DOHH2 (cell line): ENCODE measurements around the gene C1orf141.
"Not testable (repeated sequence)": the region's sequence is repeated elsewhere in the genome, so short reads cannot be mapped to it uniquely, and the experiment has no call there.

Experiments used
- H3F3A ChIP-seq: fragments of 200-600 bp; sonication (generic), shearing (Covaris generic); 2 replicates; pipeline ENCODE4 v1.6.0; 2016; ENCODE audit warnings: antibody characterized with exemption, mild to moderate bottlenecking; ENCODE audit not compliant: control insufficient read depth, insufficient read depth
- H3K27ac ChIP-seq: fragments of 200-600 bp; sonication (generic); 2 replicates; pipeline ENCODE4 v1.5.1; 2014; ENCODE audit warnings: low read depth, mild to moderate bottlenecking, low read length, moderate library complexity
- H3K27me3 ChIP-seq: fragments of 200-600 bp; sonication (generic); 2 replicates; pipeline ENCODE4 v1.6.1; 2014; ENCODE audit warnings: mild to moderate bottlenecking, low read length, mixed read lengths; ENCODE audit not compliant: control insufficient read depth
- H3K36me3 ChIP-seq: fragments of 200-600 bp; sonication (generic); 2 replicates; pipeline ENCODE4 v1.6.1; 2014; ENCODE audit warnings: mild to moderate bottlenecking, low read length, moderate library complexity, mixed read lengths; ENCODE audit not compliant: control insufficient read depth
- H3K4me1 ChIP-seq: fragments of 200-600 bp; sonication (generic); 2 replicates; pipeline ENCODE4 v1.6.1; 2014; ENCODE audit warnings: mild to moderate bottlenecking, low read length, mixed read lengths; ENCODE audit not compliant: control insufficient read depth
- H3K4me2 ChIP-seq: fragments of 200-600 bp; sonication (generic); 2 replicates; pipeline ENCODE4 v1.6.0; 2014; ENCODE audit warnings: mild to moderate bottlenecking, low read length, moderate library complexity
- H3K4me3 ChIP-seq: fragments of 200-600 bp; sonication (generic); 2 replicates; pipeline ENCODE4 v1.5.1; 2014; ENCODE audit warnings: mild to moderate bottlenecking, low read length, mixed read lengths
- H3K79me2 ChIP-seq: fragments of 200-600 bp; sonication (generic); 2 replicates; pipeline ENCODE4 v1.6.1; 2014; ENCODE audit warnings: mild to moderate bottlenecking, low read length, mixed read lengths; ENCODE audit not compliant: control insufficient read depth
- H3K9me2 ChIP-seq: fragments of 200-600 bp; sonication (generic); replicated peaks from 2 replicates; pipeline ENCODE4 v1.6.1; 2014; ENCODE audit warnings: mild to moderate bottlenecking, low read length, mixed read lengths; ENCODE audit not compliant: control insufficient read depth
- H3K9me3 ChIP-seq: fragments of 200-600 bp; sonication (generic); 2 replicates; pipeline ENCODE4 v1.6.1; 2014; ENCODE audit warnings: antibody characterized with exemption, low read length, mixed read lengths; ENCODE audit not compliant: control insufficient read depth, insufficient read depth
- H4K20me1 ChIP-seq: fragments of 200-600 bp; sonication (generic); 2 replicates; pipeline ENCODE4 v1.6.0; 2014; ENCODE audit warnings: low read depth, mild to moderate bottlenecking, antibody characterized with exemption, low read length, moderate library complexity; ENCODE audit not compliant: control insufficient read depth, insufficient read depth
- EZH2phosphoT487 ChIP-seq: fragments of 200-600 bp; sonication (generic); IDR thresholded peaks from 2 replicates; pipeline ENCODE4 v1.6.1; 2017; ENCODE audit warnings: borderline replicate concordance, mild to moderate bottlenecking, antibody characterized with exemption, low read length, moderate library complexity, mixed read lengths
- TF ChIP-seq, protein P1 (sequence below): fragments of 200-600 bp; sonication (generic); IDR thresholded peaks from one replicate; pipeline ENCODE4 v1.5.1; 2014; ENCODE audit warnings: antibody characterized with exemption, mild to moderate bottlenecking, low read depth, low read length; ENCODE audit not compliant: poor library complexity, severe bottlenecking

Gene C1orf141

DNA sequence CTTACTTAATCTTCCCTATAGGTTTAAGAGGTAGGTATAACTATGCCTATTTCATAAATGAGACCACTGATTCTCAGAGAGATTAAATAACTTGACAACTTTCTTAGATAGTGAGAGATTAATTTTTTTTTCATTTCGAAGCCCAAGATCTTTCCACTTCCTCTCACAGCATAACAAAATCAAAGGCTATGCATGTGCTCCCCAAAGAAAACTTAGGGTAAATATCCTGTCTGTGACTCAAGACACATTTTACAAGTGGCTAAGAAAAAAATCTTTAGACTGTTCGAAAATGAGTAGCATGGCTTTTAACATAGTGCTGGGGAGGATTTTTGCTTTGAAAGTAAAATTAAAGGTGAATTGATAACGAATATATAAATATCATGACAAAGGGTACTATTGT lies 8.2 kb upstream of the C1orf141 start:
- no peak overlapping the region for H3K27ac ChIP-seq
- no peaks in the 10 kb centered on the region for H3K36me3 ChIP-seq
- no peaks in the 10 kb centered on the region for H3K9me2 ChIP-seq
- no peaks in the 10 kb centered on the region for H3K9me3 ChIP-seq
- 0 out of 2 replicates have a peak, but pooled peaks cover 2% of the 10 kb centered on the region for H3K4me1 ChIP-seq
- no peak overlapping the region for H3K4me3 ChIP-seq
- no peak for TF ChIP-seq EZH2phosphoT487
- TF ChIP-seq, protein P1, sequence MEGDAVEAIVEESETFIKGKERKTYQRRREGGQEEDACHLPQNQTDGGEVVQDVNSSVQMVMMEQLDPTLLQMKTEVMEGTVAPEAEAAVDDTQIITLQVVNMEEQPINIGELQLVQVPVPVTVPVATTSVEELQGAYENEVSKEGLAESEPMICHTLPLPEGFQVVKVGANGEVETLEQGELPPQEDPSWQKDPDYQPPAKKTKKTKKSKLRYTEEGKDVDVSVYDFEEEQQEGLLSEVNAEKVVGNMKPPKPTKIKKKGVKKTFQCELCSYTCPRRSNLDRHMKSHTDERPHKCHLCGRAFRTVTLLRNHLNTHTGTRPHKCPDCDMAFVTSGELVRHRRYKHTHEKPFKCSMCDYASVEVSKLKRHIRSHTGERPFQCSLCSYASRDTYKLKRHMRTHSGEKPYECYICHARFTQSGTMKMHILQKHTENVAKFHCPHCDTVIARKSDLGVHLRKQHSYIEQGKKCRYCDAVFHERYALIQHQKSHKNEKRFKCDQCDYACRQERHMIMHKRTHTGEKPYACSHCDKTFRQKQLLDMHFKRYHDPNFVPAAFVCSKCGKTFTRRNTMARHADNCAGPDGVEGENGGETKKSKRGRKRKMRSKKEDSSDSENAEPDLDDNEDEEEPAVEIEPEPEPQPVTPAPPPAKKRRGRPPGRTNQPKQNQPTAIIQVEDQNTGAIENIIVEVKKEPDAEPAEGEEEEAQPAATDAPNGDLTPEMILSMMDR = no peak
- no peaks in the 10 kb centered on the region for H3F3A ChIP-seq
- H3K79me2 ChIP-seq = no peaks in the 10 kb centered on the region
- no peaks in the 10 kb centered on the region for H4K20me1 ChIP-seq
- H3K27me3 ChIP-seq = no peaks in the 10 kb centered on the region
- no peak overlapping the region for H3K4me2 ChIP-seq

DNA sequence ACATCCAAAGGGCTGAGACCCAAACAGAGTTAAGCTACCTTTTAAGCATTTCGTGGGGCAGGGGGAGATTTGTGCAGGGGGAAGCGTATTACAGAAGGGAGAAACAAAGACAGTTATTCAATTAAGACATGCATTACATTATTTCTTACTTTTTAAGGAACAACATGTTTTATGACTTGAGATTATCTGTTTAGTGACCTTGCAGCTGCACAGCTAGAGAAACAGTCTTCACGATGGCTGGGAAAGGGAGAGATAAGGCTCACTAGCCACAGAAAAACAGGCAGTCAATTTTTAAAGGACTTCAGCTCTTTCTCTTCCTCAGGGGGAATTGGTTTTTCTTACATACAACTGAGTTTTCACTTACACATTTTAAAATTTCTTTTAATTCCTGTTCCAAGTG lies 7.1 kb upstream of the C1orf141 start:
- H3K4me1 ChIP-seq, H3K4me2 ChIP-seq, H3K9me3 ChIP-seq, H3K27me3 ChIP-seq, H3K4me3 ChIP-seq, H3K9me2 ChIP-seq, H3K36me3 ChIP-seq, H3K27ac ChIP-seq, H3F3A ChIP-seq, H3K79me2 ChIP-seq, H4K20me1 ChIP-seq: not testable (repeated sequence)

DNA sequence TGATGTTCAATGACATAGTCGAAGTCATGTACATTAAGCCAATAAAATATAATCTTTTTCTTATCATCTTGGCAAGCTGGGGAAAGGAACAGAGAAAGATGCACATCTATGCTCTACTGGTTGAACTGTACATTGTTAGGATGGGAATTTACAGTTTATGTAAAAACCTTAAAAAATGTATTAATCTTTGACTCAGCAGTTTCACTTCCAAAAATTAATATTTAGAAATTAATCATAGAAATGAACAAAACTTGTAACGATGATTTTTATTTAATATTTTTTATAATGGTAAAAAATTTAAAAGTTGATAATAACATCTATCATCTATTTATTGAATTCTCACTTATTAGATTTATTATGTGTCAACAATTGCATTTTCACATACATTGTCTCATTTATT lies 5.7 kb upstream of the C1orf141 start:
- 0 out of 2 replicates have a peak, but pooled peaks cover 2% of the 10 kb centered on the region for H3K4me1 ChIP-seq
- H3F3A ChIP-seq = 0 out of 2 replicates have a peak, but pooled peaks cover 2% of the 10 kb centered on the region
- H3K27me3 ChIP-seq = no peaks in the 10 kb centered on the region
- no peaks in the 10 kb centered on the region for H3K9me2 ChIP-seq
- no peak overlapping the region for H3K4me2 ChIP-seq
- no peaks in the 10 kb centered on the region for H3K79me2 ChIP-seq
- no peak overlapping the region for H3K27ac ChIP-seq
- TF ChIP-seq EZH2phosphoT487 = no peak
- TF ChIP-seq, protein P1 = no peak
- H3K36me3 ChIP-seq = no peaks in the 10 kb centered on the region
- H4K20me1 ChIP-seq = no peaks in the 10 kb centered on the region
- H3K4me3 ChIP-seq = no peak overlapping the region
- H3K9me3 ChIP-seq = no peaks in the 10 kb centered on the region

DNA sequence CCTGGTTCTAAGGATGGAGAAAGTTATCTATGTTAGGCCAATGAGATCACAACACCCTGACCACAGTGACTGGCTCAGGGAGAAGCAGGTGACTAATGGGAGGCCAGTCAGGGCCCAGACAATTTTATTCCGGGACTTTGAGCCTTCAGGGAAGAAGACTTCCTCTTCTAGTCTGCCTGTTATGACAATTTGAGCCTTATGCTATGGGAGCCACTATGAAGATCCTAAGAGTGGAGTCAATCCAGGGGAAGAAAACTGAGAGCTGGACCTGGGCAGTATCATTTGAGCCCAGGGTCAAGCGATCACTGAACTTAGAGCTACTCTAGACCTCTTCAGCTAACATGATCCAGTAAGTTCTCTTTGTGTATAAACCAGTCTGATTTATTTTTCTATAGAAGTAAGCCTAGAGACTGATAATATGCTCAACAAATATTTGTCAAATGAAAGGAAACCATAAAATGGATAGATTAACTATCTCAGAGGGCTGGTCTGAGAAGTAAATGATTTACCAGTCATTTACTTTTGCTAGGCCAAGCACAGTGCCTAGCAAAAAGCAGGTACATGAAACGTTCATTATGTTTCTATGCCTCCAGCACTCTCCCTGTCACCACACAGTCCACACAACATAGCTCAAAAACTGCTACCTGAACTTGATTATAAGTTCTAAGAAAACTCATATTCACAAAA lies 4.2 kb upstream of the C1orf141 start:
- no peak overlapping the region for H3K27ac ChIP-seq
- H3K4me3 ChIP-seq = no peak overlapping the region
- H4K20me1 ChIP-seq = no peaks in the 10 kb centered on the region
- H3K9me2 ChIP-seq = no peaks in the 10 kb centered on the region
- H3K27me3 ChIP-seq = no peaks in the 10 kb centered on the region
- TF ChIP-seq EZH2phosphoT487 = no peak
- TF ChIP-seq, protein P1 = no peak
- H3F3A ChIP-seq = 0 out of 2 replicates have a peak, but pooled peaks cover 2% of the 10 kb centered on the region
- H3K79me2 ChIP-seq = no peaks in the 10 kb centered on the region
- no peak overlapping the region for H3K4me2 ChIP-seq
- H3K4me1 ChIP-seq = 0 out of 2 replicates have a peak, but pooled peaks cover 2% of the 10 kb centered on the region
- H3K36me3 ChIP-seq = no peaks in the 10 kb centered on the region
- no peaks in the 10 kb centered on the region for H3K9me3 ChIP-seq
